ENCODE measurements around the gene MAP3K1. TPM values are rescaled to one million over a fixed set of nuclear protein-coding genes. Genes with fewer than 3 reads are reported as not detected.

Gene MAP3K1
- total and polyA plus RNA-seq, 4 donors: 17.0 to 47.6 (median 24.9) TPM

DNA sequence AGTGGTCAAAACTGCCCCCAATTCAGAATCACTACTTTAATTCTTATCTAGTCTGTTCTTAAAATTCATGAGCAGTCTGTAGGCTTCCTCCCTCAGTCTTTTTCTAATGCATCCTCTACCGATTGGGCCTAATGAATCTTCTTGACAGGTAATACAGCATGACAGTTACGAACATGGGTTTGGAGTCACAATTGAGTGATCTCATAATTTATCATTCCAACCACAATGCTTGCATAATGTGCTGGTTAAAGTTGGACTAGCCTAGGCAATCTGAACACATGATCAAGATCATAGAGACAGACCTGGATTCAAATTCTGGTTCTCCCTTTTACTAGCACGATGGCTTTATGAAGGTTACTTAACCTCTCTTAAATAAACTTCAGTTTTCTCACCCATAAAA lies 61.0 kb downstream of the MAP3K1 start:
- Histone ChIP-seq H3K9me3 (ENCODE audit: control insufficient read depth, insufficient read depth, low read length) (no peaks in the 10 kb centered on the region), H3K36me3 (ENCODE audit: control insufficient read depth, insufficient read depth, low read length) (peaks cover 3% of the 10 kb centered on the region), H3K27ac (ENCODE audit: low read depth, low read length) (no peak overlapping the region), H3K27me3 (ENCODE audit: control insufficient read depth, insufficient read depth, low read length) (no peaks in the 10 kb centered on the region), H3K4me3 (ENCODE audit: low read depth, low read length) (no peak overlapping the region), H3K4me1 (ENCODE audit: control insufficient read depth, insufficient read depth, low read length) (no peaks in the 10 kb centered on the region)
- 40% methylated on average over 1 of the region's 3 CpGs for WGBS (ENCODE audit: insufficient coverage)
- DNase-seq (ENCODE audit: low read depth in 4 of 6, low spot score in 6 of 6): no peak

DNA sequence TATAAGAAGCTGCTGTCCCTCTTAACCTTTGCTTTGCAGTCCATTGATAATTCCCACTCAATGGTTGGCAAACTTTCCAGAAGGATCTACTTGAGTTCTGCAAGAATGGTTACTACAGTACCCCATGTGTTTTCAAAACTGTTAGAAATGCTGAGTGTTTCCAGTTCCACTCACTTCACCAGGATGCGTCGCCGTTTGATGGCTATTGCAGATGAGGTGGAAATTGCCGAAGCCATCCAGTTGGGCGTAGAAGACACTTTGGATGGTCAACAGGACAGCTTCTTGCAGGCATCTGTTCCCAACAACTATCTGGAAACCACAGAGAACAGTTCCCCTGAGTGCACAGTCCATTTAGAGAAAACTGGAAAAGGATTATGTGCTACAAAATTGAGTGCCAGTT lies 66.2 kb downstream of the MAP3K1 start:
- no peak overlapping the region for H3K4me3 ChIP-seq (ENCODE audit: low read depth, low read length)
- H3K36me3 ChIP-seq (ENCODE audit: control insufficient read depth, insufficient read depth, low read length): peaks cover 11% of the 10 kb centered on the region
- DNase-seq (ENCODE audit: low read depth in 4 of 6, low spot score in 6 of 6): no peak
- no peak overlapping the region for H3K27ac ChIP-seq (ENCODE audit: low read depth, low read length)
- H3K27me3 ChIP-seq (ENCODE audit: control insufficient read depth, insufficient read depth, low read length): no peaks in the 10 kb centered on the region
- H3K9me3 ChIP-seq (ENCODE audit: control insufficient read depth, insufficient read depth, low read length): no peaks in the 10 kb centered on the region
- WGBS (ENCODE audit: insufficient coverage): 80% methylated on average over 1 of the region's 5 CpGs
- H3K4me1 ChIP-seq (ENCODE audit: control insufficient read depth, insufficient read depth, low read length): no peaks in the 10 kb centered on the region

DNA sequence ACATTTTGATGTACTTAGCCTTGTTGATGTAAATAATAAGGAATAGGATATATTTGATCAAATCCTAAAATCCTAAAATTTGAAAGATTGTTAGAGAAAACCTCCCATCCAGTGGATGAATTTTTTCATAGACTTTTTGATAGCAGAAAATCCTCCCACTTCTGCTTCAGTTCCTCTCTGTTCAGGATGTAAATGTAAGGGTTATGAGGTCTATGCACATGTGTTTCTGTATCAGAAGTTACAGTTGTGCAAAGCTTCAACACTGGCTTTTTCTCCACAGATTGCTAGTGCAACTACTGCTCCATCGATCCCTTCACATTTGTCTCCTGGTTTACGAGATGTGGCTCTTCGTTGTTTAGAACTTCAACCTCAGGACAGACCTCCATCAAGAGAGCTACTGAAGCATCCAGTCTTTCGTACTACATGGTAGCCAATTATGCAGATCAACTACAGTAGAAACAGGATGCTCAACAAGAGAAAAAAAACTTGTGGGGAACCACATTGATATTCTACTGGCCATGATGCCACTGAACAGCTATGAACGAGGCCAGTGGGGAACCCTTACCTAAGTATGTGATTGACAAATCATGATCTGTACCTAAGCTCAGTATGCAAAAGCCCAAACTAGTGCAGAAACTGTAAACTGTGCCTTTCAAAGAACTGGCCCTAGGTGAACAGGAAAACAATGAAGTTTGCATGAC lies 78.1 kb downstream of the MAP3K1 start:
- Histone ChIP-seq H3K4me1 (ENCODE audit: control insufficient read depth, insufficient read depth, low read length) (no peaks in the 10 kb centered on the region), H3K9me3 (ENCODE audit: control insufficient read depth, insufficient read depth, low read length) (no peaks in the 10 kb centered on the region), H3K4me3 (ENCODE audit: low read depth, low read length) (no peak overlapping the region), H3K27ac (ENCODE audit: low read depth, low read length) (no peak overlapping the region), H3K36me3 (ENCODE audit: control insufficient read depth, insufficient read depth, low read length) (peaks cover 8% of the 10 kb centered on the region), H3K27me3 (ENCODE audit: control insufficient read depth, insufficient read depth, low read length) (no peaks in the 10 kb centered on the region)
- no peak for DNase-seq (ENCODE audit: low read depth in 4 of 6, low spot score in 6 of 6)
- 90% methylated on average over 5 of the region's 5 CpGs for WGBS (ENCODE audit: insufficient coverage)

DNA sequence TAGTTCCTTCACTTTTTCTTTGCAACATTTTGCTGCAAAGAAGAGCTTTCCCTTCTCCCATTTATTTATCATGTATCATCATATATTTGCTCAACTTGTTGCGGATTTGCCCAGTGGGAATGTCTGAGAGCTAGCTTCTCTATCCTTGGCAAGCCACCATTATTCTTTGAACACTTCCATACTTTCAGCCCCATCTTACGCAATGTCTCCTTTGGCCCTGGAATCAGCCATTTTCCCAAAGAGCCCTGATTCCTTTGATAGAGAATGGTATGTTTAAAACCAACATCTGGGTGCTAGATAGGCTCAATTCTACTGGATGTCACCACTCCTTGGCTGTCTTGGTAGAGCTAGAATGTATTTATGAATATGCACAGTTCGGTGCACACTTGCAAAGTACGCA lies 81.4 kb downstream of the MAP3K1 start:
- H3K27me3 ChIP-seq (ENCODE audit: control insufficient read depth, insufficient read depth, low read length): no peaks in the 10 kb centered on the region
- no peak overlapping the region for H3K27ac ChIP-seq (ENCODE audit: low read depth, low read length)
- DNase-seq (ENCODE audit: low read depth in 4 of 6, low spot score in 6 of 6): no peak
- no peak overlapping the region for H3K4me3 ChIP-seq (ENCODE audit: low read depth, low read length)
- no peaks in the 10 kb centered on the region for H3K36me3 ChIP-seq (ENCODE audit: control insufficient read depth, insufficient read depth, low read length)
- no peaks in the 10 kb centered on the region for H3K9me3 ChIP-seq (ENCODE audit: control insufficient read depth, insufficient read depth, low read length)
- H3K4me1 ChIP-seq (ENCODE audit: control insufficient read depth, insufficient read depth, low read length): no peaks in the 10 kb centered on the region
- no CpG with 5 or more reads among the region's 4 CpGs for WGBS (ENCODE audit: insufficient coverage)

DNA sequence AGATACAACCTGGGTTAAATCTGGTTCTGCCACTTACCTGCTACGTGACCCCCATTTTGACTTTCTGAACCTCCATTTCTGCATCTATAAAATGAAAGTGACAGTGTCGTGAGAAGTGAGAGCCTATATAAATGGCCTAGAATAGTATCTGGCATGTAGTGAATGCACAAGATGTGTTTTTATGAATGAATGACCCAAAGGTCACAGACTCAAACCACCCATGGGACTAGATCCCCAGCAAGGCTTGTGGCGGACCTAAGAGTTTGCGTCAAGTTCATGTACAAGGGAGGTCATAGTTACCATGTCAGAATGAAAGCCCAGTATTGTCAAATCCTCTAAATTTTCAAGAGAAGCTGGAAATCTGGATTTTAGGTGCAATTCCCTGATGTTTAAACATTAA lies 82.9 kb downstream of the MAP3K1 start:
- H3K27me3 ChIP-seq (ENCODE audit: control insufficient read depth, insufficient read depth, low read length): no peaks in the 10 kb centered on the region
- no peaks in the 10 kb centered on the region for H3K9me3 ChIP-seq (ENCODE audit: control insufficient read depth, insufficient read depth, low read length)
- WGBS (ENCODE audit: insufficient coverage): no CpG with 5 or more reads among the region's 4 CpGs
- no peaks in the 10 kb centered on the region for H3K36me3 ChIP-seq (ENCODE audit: control insufficient read depth, insufficient read depth, low read length)
- DNase-seq (ENCODE audit: low read depth in 4 of 6, low spot score in 6 of 6): no peak
- H3K27ac ChIP-seq (ENCODE audit: low read depth, low read length): no peak overlapping the region
- H3K4me1 ChIP-seq (ENCODE audit: control insufficient read depth, insufficient read depth, low read length): no peaks in the 10 kb centered on the region
- H3K4me3 ChIP-seq (ENCODE audit: low read depth, low read length): no peak overlapping the region

DNA sequence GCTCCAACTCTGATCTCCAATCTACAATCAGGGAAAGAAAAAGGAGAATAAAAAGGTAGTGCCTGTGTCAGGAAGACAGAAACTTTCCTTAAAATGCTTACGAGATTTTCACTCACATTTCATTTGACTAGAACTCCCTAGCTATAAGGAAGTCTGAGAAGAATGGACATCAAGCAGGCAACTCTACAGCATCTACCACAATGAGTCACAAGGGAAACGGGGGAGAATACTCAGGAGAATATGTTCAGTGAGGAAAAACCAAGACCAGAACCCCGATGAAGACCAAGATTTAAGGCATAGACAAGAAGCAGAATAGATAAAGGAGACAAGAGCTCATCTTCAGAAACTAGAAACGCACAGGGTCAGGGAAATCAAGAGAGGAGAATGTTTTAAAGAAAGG lies 85.0 kb downstream of the MAP3K1 start:
- no peaks in the 10 kb centered on the region for H3K27me3 ChIP-seq (ENCODE audit: control insufficient read depth, insufficient read depth, low read length)
- H3K4me1 ChIP-seq (ENCODE audit: control insufficient read depth, insufficient read depth, low read length): no peaks in the 10 kb centered on the region
- H3K4me3 ChIP-seq (ENCODE audit: low read depth, low read length): no peak overlapping the region
- no peak overlapping the region for H3K27ac ChIP-seq (ENCODE audit: low read depth, low read length)
- H3K9me3 ChIP-seq (ENCODE audit: control insufficient read depth, insufficient read depth, low read length): no peaks in the 10 kb centered on the region
- no peak for DNase-seq (ENCODE audit: low read depth in 4 of 6, low spot score in 6 of 6)
- WGBS (ENCODE audit: insufficient coverage): 63% methylated on average over 2 of the region's 4 CpGs
- no peaks in the 10 kb centered on the region for H3K36me3 ChIP-seq (ENCODE audit: control insufficient read depth, insufficient read depth, low read length)

DNA sequence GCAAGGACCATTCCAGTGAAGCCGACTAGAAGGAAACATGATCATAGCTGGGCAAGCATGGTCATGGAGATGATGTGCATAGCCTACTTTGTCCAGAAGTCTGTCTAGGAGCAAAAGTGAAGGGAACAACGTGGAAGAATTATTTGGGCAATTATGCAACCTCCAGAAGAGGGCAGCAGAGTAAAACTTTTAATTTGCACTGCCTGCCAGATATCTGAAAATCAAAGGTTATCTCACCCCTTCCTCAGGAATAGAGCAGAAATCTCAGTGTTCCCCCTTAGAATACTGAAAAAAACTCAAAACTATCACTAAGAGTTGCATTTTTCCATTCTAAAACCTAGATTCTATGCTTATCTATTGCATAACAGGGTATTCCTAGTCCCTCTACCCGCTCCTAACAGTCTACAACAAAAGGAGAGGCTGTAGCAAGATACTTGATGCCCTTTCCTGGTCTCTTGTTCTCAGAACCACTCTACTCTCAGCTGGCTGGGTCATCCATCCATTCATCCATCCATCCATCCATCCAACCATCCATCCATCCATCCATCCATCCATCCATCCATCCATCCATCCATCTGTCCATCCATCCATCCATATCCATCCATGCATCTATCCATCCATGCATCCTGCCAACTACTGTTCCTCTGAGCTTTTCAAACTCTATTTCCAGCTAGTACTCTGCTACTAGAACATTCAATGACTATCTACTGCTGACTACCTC lies 85.7 kb downstream of the MAP3K1 start:
- Histone ChIP-seq H3K4me1 (ENCODE audit: control insufficient read depth, insufficient read depth, low read length) (no peaks in the 10 kb centered on the region), H3K27me3 (ENCODE audit: control insufficient read depth, insufficient read depth, low read length) (no peaks in the 10 kb centered on the region), H3K27ac (ENCODE audit: low read depth, low read length) (no peak overlapping the region), H3K36me3 (ENCODE audit: control insufficient read depth, insufficient read depth, low read length) (no peaks in the 10 kb centered on the region), H3K9me3 (ENCODE audit: control insufficient read depth, insufficient read depth, low read length) (no peaks in the 10 kb centered on the region), H3K4me3 (ENCODE audit: low read depth, low read length) (no peak overlapping the region)
- 62% methylated on average over 2 of the region's 3 CpGs for WGBS (ENCODE audit: insufficient coverage)
- DNase-seq (ENCODE audit: low read depth in 4 of 6, low spot score in 6 of 6): peak in 3 of 6 donors; percentile 11 to 46 (median 39)

DNA sequence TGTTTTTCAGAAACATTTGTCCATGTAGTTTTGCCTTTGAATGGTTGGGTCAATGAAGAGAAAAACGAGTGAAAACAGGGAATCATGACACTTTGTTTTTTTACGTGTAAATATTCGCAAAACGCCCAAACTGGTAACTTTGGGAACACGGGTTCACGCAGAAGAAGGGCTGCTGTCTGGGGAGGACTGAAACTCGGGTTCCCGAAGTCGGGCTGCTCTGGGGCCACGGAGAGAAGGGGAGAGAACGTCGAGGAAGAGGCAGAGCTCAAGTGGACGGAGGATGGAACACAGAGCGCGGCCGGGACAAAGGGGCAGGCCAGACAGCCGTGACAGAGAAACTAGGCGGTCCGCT lies 93.6 kb downstream of the MAP3K1 start:
- peak in 1 of 6 donors; percentile 15 for DNase-seq (ENCODE audit: low read depth in 4 of 6, low spot score in 6 of 6)
- WGBS (ENCODE audit: insufficient coverage): 4% methylated on average over 19 of the region's 19 CpGs
- H3K27me3 ChIP-seq (ENCODE audit: control insufficient read depth, insufficient read depth, low read length): no peaks in the 10 kb centered on the region
- H3K27ac ChIP-seq (ENCODE audit: low read depth, low read length): peak overlapping the region; percentile 95
- peak overlapping the region; percentile 68 for H3K4me3 ChIP-seq (ENCODE audit: low read depth, low read length)
- peaks cover 6% of the 10 kb centered on the region for H3K4me1 ChIP-seq (ENCODE audit: control insufficient read depth, insufficient read depth, low read length)
- no peaks in the 10 kb centered on the region for H3K9me3 ChIP-seq (ENCODE audit: control insufficient read depth, insufficient read depth, low read length)
- no peaks in the 10 kb centered on the region for H3K36me3 ChIP-seq (ENCODE audit: control insufficient read depth, insufficient read depth, low read length)

DNA sequence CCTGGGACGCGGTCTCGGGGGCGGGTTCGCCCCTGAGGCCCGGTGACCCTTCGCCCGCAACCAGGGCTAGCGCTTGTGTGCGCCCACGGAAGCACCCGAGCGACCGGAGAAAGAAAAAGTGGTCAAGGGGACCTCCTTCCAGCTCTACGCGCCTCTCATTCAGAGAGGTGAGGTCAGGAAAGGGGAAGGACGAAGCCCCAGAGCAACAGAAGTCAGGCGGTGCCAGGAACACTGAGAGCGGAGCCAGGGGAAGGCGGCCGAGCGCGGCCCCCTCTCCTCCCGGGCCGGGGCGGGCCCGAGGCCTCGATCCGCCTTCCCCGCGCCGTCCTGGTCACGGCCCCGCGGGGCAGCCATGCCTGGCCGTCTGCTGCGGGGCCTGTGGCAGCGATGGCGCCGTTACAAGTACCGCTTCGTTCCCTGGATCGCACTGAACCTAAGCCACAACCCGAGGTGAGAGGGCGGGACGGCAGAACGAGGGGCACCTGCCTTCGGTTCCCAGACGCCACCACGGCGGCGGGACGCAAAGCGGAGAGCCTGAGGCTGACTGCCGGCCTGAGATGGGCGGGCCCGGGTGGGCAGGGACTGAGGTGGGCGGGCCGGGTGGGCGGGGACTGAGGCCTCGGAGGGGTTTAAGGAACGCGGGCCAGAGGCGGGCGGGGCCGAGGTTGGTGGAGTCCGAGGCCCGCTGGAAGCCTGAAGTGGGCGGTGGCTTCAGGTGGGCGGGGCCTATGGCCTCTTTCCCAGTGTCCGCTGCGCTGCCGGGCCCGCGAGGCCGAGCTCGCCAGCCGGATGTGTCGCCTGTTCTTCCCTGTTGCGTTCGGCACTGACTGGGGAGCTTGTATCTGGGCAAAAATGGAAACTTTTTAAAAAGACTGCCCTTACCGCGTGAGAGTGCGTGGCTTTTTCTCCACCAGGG lies 94.2 kb downstream of the MAP3K1 start, which contains the start of gene SETD9:
TSS of gene SETD9 (plus strand) at position 303 of the 916 bp plus-strand sequence. CDS start at position 353, 50 bp downstream.
- H3K4me3 ChIP-seq (ENCODE audit: low read depth, low read length): peak within 1 kb of the TSS; percentile 68
- peak; percentile 82 to 98 (median 92) for DNase-seq (ENCODE audit: low read depth in 4 of 6, low spot score in 6 of 6)
- H3K27me3 ChIP-seq (ENCODE audit: control insufficient read depth, insufficient read depth, low read length): no peaks in the 10 kb centered on the region
- H3K27ac ChIP-seq (ENCODE audit: low read depth, low read length): peak within 1 kb of the TSS; percentile 95
- H3K36me3 ChIP-seq (ENCODE audit: control insufficient read depth, insufficient read depth, low read length): no peaks in the 10 kb centered on the region
- H3K4me1 ChIP-seq (ENCODE audit: control insufficient read depth, insufficient read depth, low read length): peaks cover 6% of the 10 kb centered on the region
- WGBS (ENCODE audit: insufficient coverage): 0% methylated on average over 75 of the region's 84 CpGs
- H3K9me3 ChIP-seq (ENCODE audit: control insufficient read depth, insufficient read depth, low read length): no peaks in the 10 kb centered on the region
